Sigmoid colon (tissue), 4 donors: ENCODE measurements around the gene IL36G.

Experiments
- POLR2A ChIP-seq, 2 donors: fragments of 450-650 bp; IDR thresholded peaks; one replicate each; pipeline ENCODE4 v1.6.1; 2016; ENCODE audit warnings: antibody characterized with exemption in 2 of 2, mild to moderate bottlenecking in 2 of 2, moderate library complexity in 2 of 2
- POLR2AphosphoS5 ChIP-seq, 4 donors: sonication (generic); formaldehyde crosslinking; IDR thresholded peaks; one replicate each; pipeline ENCODE4 v1.6.1; 2017; ENCODE audit warnings: antibody characterized with exemption in 4 of 4
- TF ChIP-seq, protein P1 (sequence below), 4 experiments: fragments of 450-650 bp in 3 of 4; fragments of 200-600 bp in 1 of 4; IDR thresholded peaks; one replicate each; pipeline ENCODE4 v1.5.1; 2016 to 2019; ENCODE audit warnings: antibody characterized with exemption in 4 of 4, mild to moderate bottlenecking in 3 of 4, moderate library complexity in 2 of 4

DNA sequence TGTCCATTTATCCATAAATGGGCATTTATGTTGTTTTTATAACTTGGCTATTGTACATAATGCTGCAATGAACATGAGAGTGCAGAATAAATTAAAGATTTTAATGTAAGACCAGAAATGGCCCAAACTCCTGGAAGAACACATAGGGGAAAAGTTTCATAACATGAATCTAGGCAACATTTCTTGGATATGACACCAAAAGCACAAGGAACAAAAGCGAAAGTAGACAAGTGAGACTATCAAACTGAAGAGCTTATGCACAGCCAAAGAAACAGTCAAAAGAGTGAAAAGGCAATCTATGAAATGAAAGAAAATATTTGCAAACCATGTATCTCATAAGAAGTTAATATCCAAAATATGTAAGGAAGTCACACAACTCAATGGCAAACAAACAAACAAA lies 33.3 kb downstream of the IL36G start:
- TF ChIP-seq, protein P1, sequence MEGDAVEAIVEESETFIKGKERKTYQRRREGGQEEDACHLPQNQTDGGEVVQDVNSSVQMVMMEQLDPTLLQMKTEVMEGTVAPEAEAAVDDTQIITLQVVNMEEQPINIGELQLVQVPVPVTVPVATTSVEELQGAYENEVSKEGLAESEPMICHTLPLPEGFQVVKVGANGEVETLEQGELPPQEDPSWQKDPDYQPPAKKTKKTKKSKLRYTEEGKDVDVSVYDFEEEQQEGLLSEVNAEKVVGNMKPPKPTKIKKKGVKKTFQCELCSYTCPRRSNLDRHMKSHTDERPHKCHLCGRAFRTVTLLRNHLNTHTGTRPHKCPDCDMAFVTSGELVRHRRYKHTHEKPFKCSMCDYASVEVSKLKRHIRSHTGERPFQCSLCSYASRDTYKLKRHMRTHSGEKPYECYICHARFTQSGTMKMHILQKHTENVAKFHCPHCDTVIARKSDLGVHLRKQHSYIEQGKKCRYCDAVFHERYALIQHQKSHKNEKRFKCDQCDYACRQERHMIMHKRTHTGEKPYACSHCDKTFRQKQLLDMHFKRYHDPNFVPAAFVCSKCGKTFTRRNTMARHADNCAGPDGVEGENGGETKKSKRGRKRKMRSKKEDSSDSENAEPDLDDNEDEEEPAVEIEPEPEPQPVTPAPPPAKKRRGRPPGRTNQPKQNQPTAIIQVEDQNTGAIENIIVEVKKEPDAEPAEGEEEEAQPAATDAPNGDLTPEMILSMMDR (IDR thresholded peaks at IDR 0.05): no peak
- TF ChIP-seq POLR2A (IDR thresholded peaks at IDR 0.05) (no peak), POLR2AphosphoS5 (IDR thresholded peaks at IDR 0.05) (no peak)
